A673 (cell line): ENCODE measurements around the gene MGAT5. TPM values are rescaled to one million over a fixed set of nuclear protein-coding genes. Genes with fewer than 3 reads are reported as not detected.

Experiments used
- BruUV-seq: library from RNA; stranded (reverse); fragments of 400-500 nt; replicated peaks from 2 replicates; lab custom pipeline; 2021; lab: Mats Ljungman, UMichigan
- CTCF ChIA-PET: fragments of 300-600 bp; sonication (Branson Sonifier 250); formaldehyde crosslinking; loops from one replicate; lab custom pipeline; 2022; ENCODE audit warnings: antibody characterized with exemption; lab: Charles Lee
- POLR2A ChIA-PET: fragments of 300-600 bp; sonication (Branson Sonifier 250); formaldehyde crosslinking; loops from one replicate; lab custom pipeline; 2022; ENCODE audit warnings: antibody characterized with exemption; ENCODE audit not compliant: low non-redundant PET; lab: Charles Lee
- DNase-seq: peaks from one replicate; pipeline ENCODE4 v3.0.0-alpha.2; 2015; ENCODE audit warnings: low spot score
- H3K27ac ChIP-seq: fragments of 200-600 bp; sonication (generic); 2 replicates; pipeline ENCODE4 v1.5.1; 2016; ENCODE audit warnings: mixed run types, low read depth, mild to moderate bottlenecking, mixed read lengths, antibody characterized with exemption, low read length; ENCODE audit not compliant: poor library complexity, severe bottlenecking
- H3K27me3 ChIP-seq: fragments of 200-600 bp; sonication (generic); replicated peaks from 2 replicates; pipeline ENCODE4 v1.6.1; 2017; ENCODE audit warnings: mixed run types, low read depth, mild to moderate bottlenecking, mixed read lengths, antibody characterized with exemption, low read length; ENCODE audit not compliant: insufficient read depth, poor library complexity
- H3K36me3 ChIP-seq: fragments of 200-600 bp; sonication (generic); 2 replicates; pipeline ENCODE4 v1.6.1; 2016; ENCODE audit warnings: mixed run types, mild to moderate bottlenecking, mixed read lengths, antibody characterized with exemption, low read length; ENCODE audit not compliant: insufficient read depth, poor library complexity, severe bottlenecking
- H3K4me1 ChIP-seq: fragments of 200-600 bp; sonication (generic); 2 replicates; pipeline ENCODE4 v1.6.1; 2017; ENCODE audit warnings: mixed run types, mild to moderate bottlenecking, mixed read lengths, antibody characterized with exemption, low read length; ENCODE audit not compliant: insufficient read depth, poor library complexity, severe bottlenecking
- H3K4me3 ChIP-seq: fragments of 200-600 bp; sonication (generic); 2 replicates; pipeline ENCODE4 v1.5.1; 2016; ENCODE audit warnings: low read depth, mixed run types, mild to moderate bottlenecking, mixed read lengths, low read length; ENCODE audit not compliant: poor library complexity, severe bottlenecking
- H3K9me3 ChIP-seq: fragments of 200-600 bp; sonication (generic); 2 replicates; pipeline ENCODE4 v1.6.1; 2016; ENCODE audit warnings: mixed run types, low read depth, mild to moderate bottlenecking, mixed read lengths, antibody characterized with exemption, low read length; ENCODE audit not compliant: poor library complexity, severe bottlenecking
- CTCF ChIP-seq: fragments of 300-800, 200-600 bp; sonication (generic); conservative IDR thresholded peaks from 2 replicates; pipeline ENCODE4 v1.5.1; 2017; ENCODE audit warnings: low read depth, mild to moderate bottlenecking, antibody characterized with exemption, low read length, moderate library complexity, mixed read lengths
- EZH2 ChIP-seq: fragments of 200-600 bp; sonication (generic); IDR thresholded peaks from 2 replicates; pipeline ENCODE4 v1.6.1; 2017; ENCODE audit warnings: borderline replicate concordance, low read depth, mild to moderate bottlenecking, mixed read lengths, antibody characterized with exemption, low read length; ENCODE audit not compliant: poor library complexity, severe bottlenecking
- intact Hi-C: fragments of 100-400 bp; cut with micrococcal nuclease; formaldehyde crosslinking; loops from one replicate; pipeline ENCODE4 v1.10.0; 2022; ENCODE audit not compliant: unreplicated experiment
- total RNA-seq: library from RNA; stranded (reverse); gene quantifications from 2 replicates; pipeline ENCODE4 v1.2.3, GENCODE V29; 2021

The MGAT5 gene
- total RNA-seq, 1 experiment from 2014 or later = 11.0 TPM

GRCh38 chr2:134396493-134396892 lies 142.6 kb downstream of the MGAT5 start:
- no peak overlapping the region for H3K4me3 ChIP-seq
- no TSS peak for BruUV-seq
- CTCF ChIA-PET = no interaction called here

GRCh38 chr2:134397146-134397896 lies 143.4 kb downstream of the MGAT5 start:
- Histone ChIP-seq H3K4me1 (no peaks in the 10 kb centered on the region), H3K36me3 (no peaks in the 10 kb centered on the region), H3K9me3 (no peaks in the 10 kb centered on the region), H3K4me3 (no peak overlapping the region), H3K27me3 (no peaks in the 10 kb centered on the region), H3K27ac (no peak overlapping the region)
- DNase-seq = no peak
- ChIA-PET POLR2A (no interaction called here), CTCF (no interaction called here)
- TF ChIP-seq EZH2 (no peak), CTCF (no peak)
- no TSS peak for BruUV-seq
- intact Hi-C loops = no loop called here

More at GRCh38 chr2:134396493-134396892, 142.6 kb downstream of the MGAT5 start:
- intact Hi-C loops = no loop called here
- TF ChIP-seq CTCF = no peak
- TF ChIP-seq EZH2 = no peak
- no peak for DNase-seq
- H3K9me3 ChIP-seq = no peaks in the 10 kb centered on the region
- no peaks in the 10 kb centered on the region for H3K36me3 ChIP-seq
- POLR2A ChIA-PET = no interaction called here
- no peaks in the 10 kb centered on the region for H3K27me3 ChIP-seq
- no peaks in the 10 kb centered on the region for H3K4me1 ChIP-seq
- H3K27ac ChIP-seq = no peak overlapping the region

DNA sequence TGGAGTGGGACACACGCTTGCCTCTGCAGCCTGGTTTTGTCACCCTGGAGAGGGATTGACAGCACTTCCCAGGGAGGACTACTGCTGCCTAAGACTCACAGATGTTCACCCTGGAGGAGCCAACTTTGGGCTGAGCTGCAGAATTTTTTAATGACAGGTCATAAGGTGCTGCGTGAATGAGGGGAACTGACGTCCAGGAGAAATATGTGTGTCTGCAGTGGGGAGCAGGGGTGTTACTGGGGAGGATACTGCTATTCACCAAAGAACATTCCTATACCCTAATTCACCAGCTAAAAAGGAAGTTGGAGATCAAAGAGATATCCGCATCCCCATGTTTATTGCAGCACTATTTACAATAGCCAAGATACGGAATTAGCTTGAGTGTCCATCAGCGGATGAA lies 144.4 kb downstream of the MGAT5 start:
- no TSS peak for BruUV-seq

More for the DNA sequence above, 144.4 kb downstream of the MGAT5 start:
- Histone ChIP-seq H3K27ac (no peak overlapping the region), H3K36me3 (no peaks in the 10 kb centered on the region), H3K27me3 (no peaks in the 10 kb centered on the region), H3K4me3 (no peak overlapping the region), H3K4me1 (no peaks in the 10 kb centered on the region), H3K9me3 (no peaks in the 10 kb centered on the region)
- DNase-seq = no peak
- intact Hi-C loops = no loop called here
- POLR2A ChIA-PET = no interaction called here
- no peak for TF ChIP-seq CTCF
- TF ChIP-seq EZH2 = no peak
- CTCF ChIA-PET = no interaction called here
